ENCODE measurements around the gene SLC28A3. TPM values are rescaled to one million over a fixed set of nuclear protein-coding genes. Genes with fewer than 3 reads are reported as not detected.

The SLC28A3 gene
- total RNA-seq, 4 donors from 2014 or later = 0.04 to 0.49 TPM; not detected in 2

- WGBS, 2 donors (ENCODE audit: low coverage in 1 of 2) = 31 to 50% methylated on average over 2 of the region's 2 CpGs
- TF ChIP-seq POLR2A (IDR thresholded peaks at IDR 0.05) = no peak
- no peak for TF ChIP-seq POLR2AphosphoS5 (IDR thresholded peaks at IDR 0.05)
- TF ChIP-seq EP300 (IDR thresholded peaks at IDR 0.05) = no peak
- no peak for TF ChIP-seq CTCF (IDR thresholded peaks at IDR 0.05)
- ATAC-seq = no peak
- no peak overlapping the region for H3K27ac ChIP-seq
- H3K4me3 ChIP-seq = no peak overlapping the region
- H3K36me3 ChIP-seq = no peaks in the 10 kb centered on the region
- no peaks in the 10 kb centered on the region for H3K9me3 ChIP-seq
- H3K4me1 ChIP-seq = peaks cover 0 to 4% (median 0%) of the 10 kb centered on the region in 3 donors
- no peaks in the 10 kb centered on the region for H3K27me3 ChIP-seq
Observed at GRCh38 chr9:84318981-84319380, 21.6 kb downstream of the SLC28A3 start.

- no peak overlapping the region for H3K27ac ChIP-seq
- 83 to 91% methylated on average over 2 of the region's 2 CpGs for WGBS, 2 donors (ENCODE audit: low coverage in 1 of 2)
- peaks cover 0 to 4% (median 0%) of the 10 kb centered on the region in 3 donors for H3K4me1 ChIP-seq
- no peak for TF ChIP-seq CTCF (IDR thresholded peaks at IDR 0.05)
- TF ChIP-seq EP300 (IDR thresholded peaks at IDR 0.05) = no peak
- no peak for TF ChIP-seq POLR2A (IDR thresholded peaks at IDR 0.05)
- no peak for TF ChIP-seq POLR2AphosphoS5 (IDR thresholded peaks at IDR 0.05)
- no peaks in the 10 kb centered on the region for H3K9me3 ChIP-seq
- no peaks in the 10 kb centered on the region for H3K27me3 ChIP-seq
- no peaks in the 10 kb centered on the region for H3K36me3 ChIP-seq
- H3K4me3 ChIP-seq = no peak overlapping the region
- ATAC-seq = no peak
Observed at GRCh38 chr9:84317563-84317962, 23.0 kb downstream of the SLC28A3 start.

DNA sequence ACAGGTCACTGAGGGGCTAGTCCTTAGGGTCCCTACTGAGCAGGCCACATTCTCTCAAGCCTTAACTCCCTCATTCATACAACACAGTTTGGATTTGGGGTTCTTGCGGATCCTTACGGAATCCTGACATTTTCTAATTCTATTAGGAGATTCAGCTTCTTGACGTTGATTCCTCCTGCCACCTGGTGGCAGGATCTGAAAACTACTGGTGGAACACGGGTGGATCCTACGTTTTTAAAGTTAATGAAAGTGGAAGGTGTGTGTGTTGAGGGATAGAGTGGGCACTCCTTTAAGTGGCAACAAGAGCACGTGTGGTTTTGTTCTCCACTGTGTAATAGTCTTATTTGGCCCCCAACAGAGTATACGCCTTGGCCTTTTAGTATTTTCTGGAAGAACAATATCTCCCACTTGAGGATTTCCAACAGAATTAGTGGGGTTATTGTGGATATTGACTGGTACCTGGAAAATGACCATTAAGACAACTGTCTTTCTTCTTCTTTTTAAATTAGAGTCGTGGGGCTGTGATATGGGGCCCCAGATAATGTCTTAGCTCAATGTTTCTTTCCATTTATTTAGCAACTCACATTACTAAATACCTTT is 25.2 kb downstream of the SLC28A3 start:
- no peak overlapping the region for H3K4me3 ChIP-seq
- H3K27me3 ChIP-seq = no peaks in the 10 kb centered on the region
- 7 to 9% methylated on average over 8 of the region's 8 CpGs for WGBS, 2 donors (ENCODE audit: low coverage in 1 of 2)
- TF ChIP-seq POLR2AphosphoS5 (IDR thresholded peaks at IDR 0.05) = no peak
- TF ChIP-seq EP300 (IDR thresholded peaks at IDR 0.05) = no peak
- peak; percentile 75 to 82 (median 78) for TF ChIP-seq CTCF (IDR thresholded peaks at IDR 0.05)
- H3K9me3 ChIP-seq = no peaks in the 10 kb centered on the region
- no peak for ATAC-seq
- no peaks in the 10 kb centered on the region for H3K36me3 ChIP-seq
- H3K4me1 ChIP-seq = peaks cover 0 to 4% (median 0%) of the 10 kb centered on the region in 3 donors
- H3K27ac ChIP-seq = no peak overlapping the region

GRCh38 chr9:84314306-84314705 is 26.3 kb downstream of the SLC28A3 start:
- TF ChIP-seq POLR2A (IDR thresholded peaks at IDR 0.05) (no peak), POLR2AphosphoS5 (IDR thresholded peaks at IDR 0.05) (no peak), EP300 (IDR thresholded peaks at IDR 0.05) (no peak), CTCF (IDR thresholded peaks at IDR 0.05) (no peak)
- Histone ChIP-seq H3K27me3 (no peaks in the 10 kb centered on the region), H3K4me3 (no peak overlapping the region), H3K36me3 (no peaks in the 10 kb centered on the region), H3K9me3 (no peaks in the 10 kb centered on the region), H3K4me1 (peaks cover 0 to 4% (median 0%) of the 10 kb centered on the region in 3 donors), H3K27ac (no peak overlapping the region)
- ATAC-seq = no peak
- 53% methylated on average over 2 of the region's 2 CpGs; no CpG with 5 or more reads in 1 of the 2 donors for WGBS, 2 donors (ENCODE audit: low coverage in 1 of 2)

- no peak overlapping the region for H3K4me3 ChIP-seq
- no peaks in the 10 kb centered on the region for H3K9me3 ChIP-seq
- H3K4me1 ChIP-seq = peaks cover 0 to 4% (median 0%) of the 10 kb centered on the region in 3 donors
- no peak overlapping the region for H3K27ac ChIP-seq
- TF ChIP-seq CTCF (IDR thresholded peaks at IDR 0.05) = no peak
- 58% methylated on average over 2 of the region's 2 CpGs; no CpG with 5 or more reads in 1 of the 2 donors for WGBS, 2 donors (ENCODE audit: low coverage in 1 of 2)
- no peaks in the 10 kb centered on the region for H3K27me3 ChIP-seq
- H3K36me3 ChIP-seq = no peaks in the 10 kb centered on the region
- no peak for ATAC-seq
Observed at GRCh38 chr9:84310883-84311282, 29.7 kb downstream of the SLC28A3 start.

All from gastroesophageal sphincter (tissue), 4 donors.